Colonic mucosa (tissue), 4 donors: ENCODE results near the gene GMDS. TPM values are rescaled to one million over a fixed set of nuclear protein-coding genes. Genes with fewer than 3 reads are reported as not detected.

Source experiments
- DNase-seq: peaks from one replicate; pipeline ENCODE4 v3.0.0-alpha.2; 2020
- H3K27ac ChIP-seq: fragments of 200-600 bp; one replicate; pipeline ENCODE4 v1.8.0; 2021
- H3K27me3 ChIP-seq: fragments of 200-600 bp; one replicate; pipeline ENCODE4 v1.8.0; 2021
- H3K36me3 ChIP-seq: fragments of 200-600 bp; one replicate; pipeline ENCODE4 v1.8.0; 2021
- H3K4me1 ChIP-seq: fragments of 200-600 bp; one replicate; pipeline ENCODE4 v1.8.0; 2021; ENCODE audit warnings: mild to moderate bottlenecking
- H3K4me3 ChIP-seq: fragments of 200-600 bp; one replicate; pipeline ENCODE4 v1.8.0; 2021
- H3K9ac ChIP-seq, 2 donors: one replicate each; pipeline ENCODE4 v1.7.0; 2013; ENCODE audit warnings: control low read depth in 2 of 2, low read depth in 2 of 2, low read length in 2 of 2
- H3K9me3 ChIP-seq: fragments of 200-600 bp; one replicate; pipeline ENCODE4 v1.8.0; 2021
- intact Hi-C: fragments of 100-400 bp; cut with DNase I; formaldehyde crosslinking; loops from one replicate; pipeline ENCODE4 v1.14.1; 2022
- total RNA-seq, 2 donors: library from RNA; stranded (reverse); fragmentation: NEBNext Ultra II Directional in 1 of 2; extraction: Animal tissue kit (Norgen Biotek cat#: 25700) in 1 of 2; gene quantifications; one replicate each; pipeline ENCODE4 v1.2.1, GENCODE V29; 2021
- TF ChIP-seq, protein P1 (sequence below): fragments of 200-600 bp; IDR thresholded peaks from one replicate; pipeline ENCODE4 v1.8.0; 2022; ENCODE audit warnings: antibody characterized with exemption, mild to moderate bottlenecking
- donor health status: healthy.
- donor health status: DM: no; HTN: no; CAD: no.
- donor health status: DM: no; HTN: no; CAD: no.

The GMDS gene
- total RNA-seq, 2 donors from 2014 or later: 247 to 272 TPM

DNA sequence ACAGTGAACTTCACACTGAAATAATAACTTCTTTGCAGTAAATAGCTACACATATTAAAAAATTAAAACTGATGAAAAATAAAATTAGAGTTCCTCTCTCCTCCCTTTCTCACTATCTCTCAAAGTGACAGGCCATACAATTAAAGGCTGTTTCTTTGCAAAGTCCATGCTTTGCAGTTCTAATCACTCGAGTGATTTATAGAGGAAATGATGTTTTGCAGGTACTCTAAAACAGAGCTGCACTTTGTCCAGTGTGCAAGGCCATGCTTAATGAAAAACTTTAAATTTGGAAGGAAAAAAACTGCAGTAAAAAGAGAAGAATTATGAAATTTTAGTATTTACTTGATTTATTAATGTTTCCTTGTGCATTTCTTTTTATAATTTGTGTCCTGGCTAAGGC is 112.5 kb downstream of the GMDS start:
- intact Hi-C loops: no loop called here
- no peak for DNase-seq

DNA sequence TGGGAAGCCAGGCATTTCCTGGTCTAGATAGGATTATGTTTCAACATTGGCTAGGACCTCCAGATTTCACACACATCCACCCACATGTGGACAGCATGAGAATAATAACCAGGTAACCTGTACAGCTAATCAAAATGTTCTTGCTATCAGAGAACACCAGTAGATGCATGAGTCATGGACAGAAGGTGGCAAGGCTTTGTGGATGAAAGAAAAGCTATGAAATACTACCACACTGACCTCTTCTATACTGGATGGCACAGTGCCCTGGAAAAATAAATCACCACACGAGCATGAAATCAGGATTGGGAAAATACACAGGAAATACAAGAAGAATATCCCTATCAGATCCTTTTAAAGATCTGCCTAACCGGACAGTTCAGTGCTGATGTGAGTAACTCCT is 113.0 kb downstream of the GMDS start:
- Histone ChIP-seq H3K27ac (no peak overlapping the region), H3K27me3 (no peaks in the 10 kb centered on the region), H3K9me3 (no peaks in the 10 kb centered on the region), H3K4me3 (no peak overlapping the region), H3K9ac (no peak overlapping the region), H3K36me3 (no peaks in the 10 kb centered on the region), H3K4me1 (peaks cover 16% of the 10 kb centered on the region)
- no peak for DNase-seq
- intact Hi-C loops: no loop called here
- TF ChIP-seq, protein P1, sequence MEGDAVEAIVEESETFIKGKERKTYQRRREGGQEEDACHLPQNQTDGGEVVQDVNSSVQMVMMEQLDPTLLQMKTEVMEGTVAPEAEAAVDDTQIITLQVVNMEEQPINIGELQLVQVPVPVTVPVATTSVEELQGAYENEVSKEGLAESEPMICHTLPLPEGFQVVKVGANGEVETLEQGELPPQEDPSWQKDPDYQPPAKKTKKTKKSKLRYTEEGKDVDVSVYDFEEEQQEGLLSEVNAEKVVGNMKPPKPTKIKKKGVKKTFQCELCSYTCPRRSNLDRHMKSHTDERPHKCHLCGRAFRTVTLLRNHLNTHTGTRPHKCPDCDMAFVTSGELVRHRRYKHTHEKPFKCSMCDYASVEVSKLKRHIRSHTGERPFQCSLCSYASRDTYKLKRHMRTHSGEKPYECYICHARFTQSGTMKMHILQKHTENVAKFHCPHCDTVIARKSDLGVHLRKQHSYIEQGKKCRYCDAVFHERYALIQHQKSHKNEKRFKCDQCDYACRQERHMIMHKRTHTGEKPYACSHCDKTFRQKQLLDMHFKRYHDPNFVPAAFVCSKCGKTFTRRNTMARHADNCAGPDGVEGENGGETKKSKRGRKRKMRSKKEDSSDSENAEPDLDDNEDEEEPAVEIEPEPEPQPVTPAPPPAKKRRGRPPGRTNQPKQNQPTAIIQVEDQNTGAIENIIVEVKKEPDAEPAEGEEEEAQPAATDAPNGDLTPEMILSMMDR: no peak

More for the DNA sequence above, 112.5 kb downstream of the GMDS start:
- Histone ChIP-seq H3K9ac (no peak overlapping the region), H3K27me3 (no peaks in the 10 kb centered on the region), H3K4me1 (peaks cover 16% of the 10 kb centered on the region), H3K36me3 (no peaks in the 10 kb centered on the region), H3K9me3 (no peaks in the 10 kb centered on the region), H3K4me3 (no peak overlapping the region), H3K27ac (no peak overlapping the region)
- TF ChIP-seq, protein P1: no peak

DNA sequence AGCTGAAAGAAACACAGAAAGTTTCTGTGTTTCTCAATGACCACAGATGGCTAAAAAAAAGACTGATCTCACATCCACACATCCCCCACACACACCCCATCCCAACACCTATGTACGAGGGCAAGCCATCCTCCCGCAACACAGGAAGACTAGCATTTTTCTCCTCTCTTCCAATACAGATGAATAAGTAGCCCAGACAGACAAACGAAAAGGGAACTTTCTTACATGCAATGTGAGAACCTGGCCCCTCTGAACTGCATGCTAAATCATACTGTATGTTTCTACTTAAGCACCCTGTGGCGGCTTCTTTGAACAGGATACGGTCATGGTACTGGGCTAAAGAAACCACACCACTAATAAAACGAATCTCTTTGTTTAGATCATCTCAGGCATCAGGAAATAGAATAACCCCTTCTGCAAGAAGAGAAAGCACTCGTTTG is 116.2 kb downstream of the GMDS start:
- TF ChIP-seq, protein P1: no peak
- Histone ChIP-seq H3K27me3 (no peaks in the 10 kb centered on the region), H3K27ac (no peak overlapping the region), H3K4me1 (peaks cover 16% of the 10 kb centered on the region), H3K36me3 (no peaks in the 10 kb centered on the region), H3K9me3 (no peaks in the 10 kb centered on the region), H3K4me3 (no peak overlapping the region), H3K9ac (no peak overlapping the region)
- DNase-seq: no peak
- intact Hi-C loops: no loop called here

DNA sequence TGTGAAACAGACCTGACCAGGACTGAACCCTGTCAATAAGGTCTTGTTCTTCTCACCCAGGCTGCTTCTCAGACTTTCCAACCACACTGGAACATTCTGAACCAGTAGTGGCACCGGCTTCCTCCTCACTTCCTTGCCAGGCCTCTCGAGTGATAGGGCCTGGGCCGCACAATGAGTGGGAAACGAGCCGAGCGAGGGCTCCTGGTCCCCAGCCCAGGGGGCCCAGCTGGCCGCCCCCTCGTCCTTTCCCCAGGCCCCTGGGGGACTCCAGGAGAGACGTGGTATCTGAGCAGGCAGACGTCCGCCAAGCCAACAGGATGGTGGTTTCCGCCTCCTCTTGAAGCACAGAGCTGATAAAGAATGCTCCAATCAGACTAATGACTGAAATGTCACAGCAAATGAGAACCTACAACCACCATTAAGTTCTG is 117.9 kb downstream of the GMDS start:
- DNase-seq: no peak
- TF ChIP-seq, protein P1: no peak
- H3K4me3 ChIP-seq: no peak overlapping the region
- no peaks in the 10 kb centered on the region for H3K9me3 ChIP-seq
- no peaks in the 10 kb centered on the region for H3K36me3 ChIP-seq
- intact Hi-C loops: no loop called here
- no peak overlapping the region for H3K27ac ChIP-seq
- H3K27me3 ChIP-seq: no peaks in the 10 kb centered on the region
- no peak overlapping the region for H3K9ac ChIP-seq
- peaks cover 2% of the 10 kb centered on the region for H3K4me1 ChIP-seq

DNA sequence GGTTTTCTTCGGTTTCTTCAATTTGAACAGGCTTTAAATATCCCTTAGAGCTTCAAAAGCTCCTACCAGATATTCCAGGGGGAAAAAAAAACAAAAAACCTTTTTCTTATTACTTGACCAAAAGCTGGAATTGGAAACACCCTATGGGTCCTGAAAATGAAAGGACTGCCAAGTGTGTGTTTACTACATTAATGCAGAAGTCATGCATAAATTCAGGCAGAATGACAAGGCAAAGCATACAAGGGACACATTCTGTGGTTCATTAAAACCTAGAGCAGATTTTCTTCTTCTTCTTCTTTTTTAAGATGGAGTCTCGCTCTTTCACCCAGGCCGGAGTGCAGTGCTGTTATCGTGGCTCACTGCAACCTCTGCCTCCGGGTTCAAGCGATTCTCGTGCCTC is 119.1 kb downstream of the GMDS start:
- no peak for DNase-seq
- intact Hi-C loops: no loop called here
- H3K4me1 ChIP-seq: no peaks in the 10 kb centered on the region
- TF ChIP-seq, protein P1: no peak
- no peak overlapping the region for H3K9ac ChIP-seq
- H3K36me3 ChIP-seq: no peaks in the 10 kb centered on the region
- no peak overlapping the region for H3K27ac ChIP-seq
- H3K9me3 ChIP-seq: no peaks in the 10 kb centered on the region
- no peaks in the 10 kb centered on the region for H3K27me3 ChIP-seq
- no peak overlapping the region for H3K4me3 ChIP-seq
